MM.1S (cell line): ENCODE data around the gene ARHGEF37.

ENCODE experiments used
- DNase-seq: peaks from one replicate; pipeline ENCODE4 v3.0.0-alpha.2; 2015
- H2AFZ ChIP-seq: fragments of 300-600 bp; sonication (generic); 2 replicates; pipeline ENCODE4 v1.6.0; 2016; ENCODE audit warnings: antibody characterized with exemption, low read length
- H3F3A ChIP-seq: fragments of 300-600 bp; sonication (generic); 2 replicates; pipeline ENCODE4 v1.6.1; 2016; ENCODE audit warnings: mild to moderate bottlenecking, antibody characterized with exemption, low read length, moderate library complexity, mixed read lengths; ENCODE audit not compliant: insufficient read depth
- H3K27ac ChIP-seq: fragments of 300-600 bp; sonication (generic); 2 replicates; pipeline ENCODE4 v1.5.1; 2016; ENCODE audit warnings: mild to moderate bottlenecking, low read length
- H3K27me3 ChIP-seq: fragments of 300-600 bp; sonication (generic); replicated peaks from 2 replicates; pipeline ENCODE4 v1.6.0; 2016; ENCODE audit warnings: low read length; ENCODE audit not compliant: insufficient read depth
- H3K36me3 ChIP-seq: fragments of 300-600 bp; sonication (generic); replicated peaks from 2 replicates; pipeline ENCODE4 v1.6.1; 2016; ENCODE audit warnings: mild to moderate bottlenecking, low read length, mixed read lengths; ENCODE audit not compliant: insufficient read depth
- H3K4me1 ChIP-seq: fragments of 300-600 bp; sonication (generic); 2 replicates; pipeline ENCODE4 v1.6.1; 2016; ENCODE audit warnings: low read length, mixed read lengths
- H3K4me2 ChIP-seq: fragments of 300-600 bp; sonication (generic); 2 replicates; pipeline ENCODE4 v1.6.0; 2016; ENCODE audit warnings: low read depth, low read length
- H3K4me3 ChIP-seq: fragments of 300-600 bp; sonication (generic); 2 replicates; pipeline ENCODE4 v1.5.1; 2016; ENCODE audit warnings: low read length, mixed read lengths
- H3K79me2 ChIP-seq: fragments of 300-600 bp; sonication (generic); 2 replicates; pipeline ENCODE4 v1.6.1; 2016; ENCODE audit warnings: mixed run types, low read length, mixed read lengths
- H3K9ac ChIP-seq: fragments of 300-600 bp; sonication (generic); 2 replicates; pipeline ENCODE4 v1.6.1; 2016; ENCODE audit warnings: low read length, mixed read lengths
- H3K9me2 ChIP-seq: fragments of 300-600 bp; sonication (generic); replicated peaks from 2 replicates; pipeline ENCODE4 v1.6.1; 2016; ENCODE audit warnings: mild to moderate bottlenecking, low read length, mixed read lengths; ENCODE audit not compliant: insufficient read depth
- H3K9me3 ChIP-seq: fragments of 300-600 bp; sonication (generic); replicated peaks from 2 replicates; pipeline ENCODE4 v1.6.1; 2016; ENCODE audit warnings: mild to moderate bottlenecking, low read length, mixed read lengths; ENCODE audit not compliant: insufficient read depth
- H4K20me1 ChIP-seq: fragments of 300-600 bp; sonication (generic); 2 replicates; pipeline ENCODE4 v1.6.1; 2016; ENCODE audit warnings: mild to moderate bottlenecking, low read length, moderate library complexity, mixed read lengths; ENCODE audit not compliant: insufficient read depth
- CTCF ChIP-seq: fragments of 300-600 bp; sonication (generic); IDR thresholded peaks from 2 replicates; pipeline ENCODE4 v1.5.1; 2016; ENCODE audit warnings: antibody characterized with exemption, low read length, mixed read lengths
- EZH2 ChIP-seq: fragments of 300-600 bp; sonication (generic); optimal IDR thresholded peaks from 2 replicates; pipeline ENCODE3; 2017; ENCODE audit warnings: low read depth, mild to moderate bottlenecking, antibody characterized with exemption, low read length, mixed read lengths
- EZH2phosphoT487 ChIP-seq: fragments of 300-600 bp; sonication (generic); IDR thresholded peaks from 2 replicates; pipeline ENCODE4 v1.6.1; 2018; ENCODE audit warnings: antibody characterized with exemption, low read length

The ARHGEF37 gene

DNA sequence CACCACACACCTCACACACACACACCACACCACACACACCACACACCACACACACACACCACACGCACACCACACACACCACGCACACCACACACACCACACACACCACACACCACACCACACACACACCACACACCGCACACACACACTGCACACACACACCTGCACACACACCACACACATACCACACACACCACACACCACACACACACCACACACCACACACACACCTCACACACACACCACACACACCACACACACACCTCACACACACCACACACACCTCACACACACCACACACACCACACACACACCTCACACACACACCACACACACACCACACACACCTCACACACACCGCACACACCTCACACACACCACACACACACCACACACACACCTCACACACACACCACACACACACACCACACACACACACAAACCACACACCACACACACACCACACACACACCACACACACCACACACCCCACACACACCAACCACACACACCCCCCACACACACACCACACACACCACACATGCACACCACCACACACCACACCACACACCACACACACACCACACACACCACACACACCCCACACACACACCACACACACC is 73.7 kb downstream of the ARHGEF37 start:
- H3K4me1 ChIP-seq: no peaks in the 10 kb centered on the region
- H3K9me3 ChIP-seq: no peaks in the 10 kb centered on the region
- no peak overlapping the region for H3K9ac ChIP-seq
- H3K4me3 ChIP-seq: no peak overlapping the region
- H4K20me1 ChIP-seq: no peaks in the 10 kb centered on the region
- H3K27me3 ChIP-seq: no peaks in the 10 kb centered on the region
- no peaks in the 10 kb centered on the region for H3K79me2 ChIP-seq
- H3K9me2 ChIP-seq: no peaks in the 10 kb centered on the region
- TF ChIP-seq CTCF: no peak
- TF ChIP-seq EZH2phosphoT487: no peak
- TF ChIP-seq EZH2: no peak
- no peaks in the 10 kb centered on the region for H3K36me3 ChIP-seq
- H3K27ac ChIP-seq: no peak overlapping the region
- no peak overlapping the region for H2AFZ ChIP-seq
- H3K4me2 ChIP-seq: no peak overlapping the region
- no peaks in the 10 kb centered on the region for H3F3A ChIP-seq
- DNase-seq: no peak

GRCh38 chr5:149656576-149657182 is 75.4 kb downstream of the ARHGEF37 start:
- no peaks in the 10 kb centered on the region for H3K27me3 ChIP-seq
- H3K4me1 ChIP-seq: no peaks in the 10 kb centered on the region
- no peaks in the 10 kb centered on the region for H3F3A ChIP-seq
- TF ChIP-seq CTCF (peak; percentile 84), EZH2phosphoT487 (no peak), EZH2 (no peak)
- no peak overlapping the region for H3K27ac ChIP-seq
- H4K20me1 ChIP-seq: no peaks in the 10 kb centered on the region
- peak; percentile 17 for DNase-seq
- H3K4me3 ChIP-seq: no peak overlapping the region
- no peak overlapping the region for H2AFZ ChIP-seq
- H3K9me2 ChIP-seq: no peaks in the 10 kb centered on the region
- H3K9me3 ChIP-seq: no peaks in the 10 kb centered on the region
- H3K79me2 ChIP-seq: no peaks in the 10 kb centered on the region
- no peak overlapping the region for H3K9ac ChIP-seq
- H3K4me2 ChIP-seq: no peak overlapping the region
- H3K36me3 ChIP-seq: no peaks in the 10 kb centered on the region

DNA sequence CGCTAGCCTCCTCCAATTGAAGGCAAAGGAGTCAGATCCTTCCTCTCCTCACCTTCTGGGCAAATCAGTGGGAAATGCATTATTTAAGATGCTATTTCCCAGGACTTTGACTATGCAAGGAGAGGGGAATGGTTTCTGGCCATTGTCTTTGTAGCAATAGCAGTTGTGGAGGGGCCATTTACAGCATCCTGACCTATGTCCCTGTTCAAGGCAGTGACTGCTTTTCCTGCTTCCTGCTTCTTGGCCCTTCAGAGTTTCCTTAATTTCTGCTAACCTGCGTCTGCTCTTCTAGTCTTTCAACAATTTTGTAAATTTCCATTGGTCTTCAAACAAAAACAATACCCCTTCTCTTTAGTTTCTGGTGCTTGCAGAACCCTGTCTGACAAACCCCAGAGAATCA is 76.0 kb downstream of the ARHGEF37 start:
- H3K4me1 ChIP-seq: no peaks in the 10 kb centered on the region
- H2AFZ ChIP-seq: no peak overlapping the region
- no peaks in the 10 kb centered on the region for H4K20me1 ChIP-seq
- no peaks in the 10 kb centered on the region for H3K9me3 ChIP-seq
- H3K27ac ChIP-seq: no peak overlapping the region
- H3K9me2 ChIP-seq: no peaks in the 10 kb centered on the region
- H3F3A ChIP-seq: no peaks in the 10 kb centered on the region
- no peak for DNase-seq
- no peaks in the 10 kb centered on the region for H3K36me3 ChIP-seq
- no peaks in the 10 kb centered on the region for H3K27me3 ChIP-seq
- TF ChIP-seq EZH2 (no peak), EZH2phosphoT487 (no peak), CTCF (no peak)
- H3K79me2 ChIP-seq: no peaks in the 10 kb centered on the region
- H3K4me2 ChIP-seq: no peak overlapping the region
- no peak overlapping the region for H3K4me3 ChIP-seq
- no peak overlapping the region for H3K9ac ChIP-seq
